GM12892 (cell line): ENCODE measurements around the gene MYPN.
A peak's percentile ranks its signal among the peaks of the same experiment; 100 is the strongest.

Experiments
- DNase-seq: peaks from one replicate; pipeline ENCODE4 v3.0.0; 2011; ENCODE audit not compliant: insufficient read length
- FAIRE-seq: peaks from 2 replicates; lab custom pipeline; 2011; peaks lifted over from hg19 to GRCh38; lab: Jason Lieb, UNC
- POLR2A ChIP-seq: IDR thresholded peaks from 2 replicates; pipeline ENCODE4 v1.6.1; 2011; ENCODE audit warnings: low read depth, low read length, control low read depth
- POLR2AphosphoS5 ChIP-seq: IDR thresholded peaks from 2 replicates; pipeline ENCODE4 v1.6.1; 2011; ENCODE audit warnings: low read depth, low read length, control low read depth
- TAF1 ChIP-seq: IDR thresholded peaks from 2 replicates; pipeline ENCODE4 v1.6.1; 2011; ENCODE audit warnings: low read depth, mild to moderate bottlenecking, control low read depth, low read length, borderline replicate concordance

The MYPN gene

DNA sequence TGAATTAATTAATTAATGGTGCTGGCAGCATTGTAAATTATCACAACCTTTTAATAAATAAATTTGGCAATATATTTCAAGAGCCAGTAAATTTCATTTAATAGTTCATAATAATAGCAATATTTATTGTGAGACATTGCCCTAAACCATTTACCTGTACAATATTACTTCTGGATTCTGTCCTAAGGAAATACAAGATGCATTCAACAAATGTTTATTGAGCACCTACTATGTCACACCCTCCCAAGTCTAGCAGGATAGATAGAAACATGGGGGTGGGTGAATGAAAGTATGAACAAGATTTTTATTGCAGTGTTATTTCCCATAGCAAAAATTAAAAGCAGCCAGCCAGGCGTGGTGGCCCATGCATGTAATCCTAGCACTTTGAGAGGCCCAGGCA lies 29.9 kb upstream of the MYPN start:
- FAIRE-seq (no peak), DNase-seq (no peak)
- TF ChIP-seq POLR2A (no peak), POLR2AphosphoS5 (no peak), TAF1 (no peak)

- DNase-seq = no peak
- TF ChIP-seq POLR2A (no peak), POLR2AphosphoS5 (no peak), TAF1 (no peak)
- FAIRE-seq = no peak
Measured at GRCh38 chr10:68080853-68081431, 28.3 kb upstream of the MYPN start.

- FAIRE-seq (peak; percentile 38), DNase-seq (no peak)
- TF ChIP-seq POLR2A (no peak), TAF1 (no peak), POLR2AphosphoS5 (no peak)
Measured at GRCh38 chr10:68081916-68082315, 27.4 kb upstream of the MYPN start.

- DNase-seq = no peak
- FAIRE-seq = no peak
- TF ChIP-seq POLR2A (no peak), TAF1 (no peak), POLR2AphosphoS5 (no peak)
Measured at GRCh38 chr10:68082872-68083271, 26.4 kb upstream of the MYPN start.

DNA sequence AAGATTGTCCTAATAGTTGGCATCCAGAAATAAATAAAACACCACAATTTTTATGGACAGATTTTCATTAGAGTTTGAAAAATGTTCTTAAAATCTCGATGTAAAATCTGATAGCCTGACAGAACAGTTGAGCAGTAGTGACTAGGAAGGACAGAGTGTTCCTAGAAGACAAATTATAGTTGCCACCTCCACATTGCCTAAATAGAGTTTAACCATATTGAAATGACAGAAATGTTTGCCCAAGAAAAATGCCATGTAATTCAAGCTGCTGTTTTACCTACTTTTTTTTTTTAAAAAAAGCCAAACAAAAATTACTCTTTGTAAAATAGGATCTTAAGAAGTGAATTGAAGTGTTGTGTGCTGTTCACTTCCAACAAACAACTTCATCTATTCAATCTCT lies 25.3 kb upstream of the MYPN start:
- DNase-seq = no peak
- no peak for FAIRE-seq
- TF ChIP-seq POLR2AphosphoS5 (no peak), TAF1 (no peak), POLR2A (no peak)

- FAIRE-seq (no peak), DNase-seq (no peak)
- TF ChIP-seq POLR2A (no peak), POLR2AphosphoS5 (no peak), TAF1 (no peak)
Measured at GRCh38 chr10:68084469-68084868, 24.8 kb upstream of the MYPN start.

DNA sequence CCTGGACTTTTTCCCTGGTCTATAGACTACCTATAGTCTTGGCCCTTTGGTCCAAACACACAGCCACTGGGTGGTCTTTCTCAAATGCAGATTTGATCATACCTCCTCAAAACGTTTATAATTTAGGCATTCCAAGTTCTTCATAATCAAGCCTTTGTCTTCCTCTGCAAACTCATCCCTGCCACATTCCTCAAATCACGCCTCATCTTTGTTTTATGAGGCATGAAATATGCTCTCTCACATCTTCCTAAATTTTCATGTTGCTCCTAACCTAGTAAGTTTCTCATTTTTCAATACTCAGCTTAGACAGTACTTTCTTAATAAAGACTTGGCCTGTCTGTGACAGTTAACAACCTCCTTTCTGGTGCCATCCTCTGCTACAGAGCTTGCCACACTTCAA lies 23.3 kb upstream of the MYPN start:
- DNase-seq (no peak), FAIRE-seq (no peak)
- TF ChIP-seq POLR2A (no peak), POLR2AphosphoS5 (no peak), TAF1 (no peak)

DNA sequence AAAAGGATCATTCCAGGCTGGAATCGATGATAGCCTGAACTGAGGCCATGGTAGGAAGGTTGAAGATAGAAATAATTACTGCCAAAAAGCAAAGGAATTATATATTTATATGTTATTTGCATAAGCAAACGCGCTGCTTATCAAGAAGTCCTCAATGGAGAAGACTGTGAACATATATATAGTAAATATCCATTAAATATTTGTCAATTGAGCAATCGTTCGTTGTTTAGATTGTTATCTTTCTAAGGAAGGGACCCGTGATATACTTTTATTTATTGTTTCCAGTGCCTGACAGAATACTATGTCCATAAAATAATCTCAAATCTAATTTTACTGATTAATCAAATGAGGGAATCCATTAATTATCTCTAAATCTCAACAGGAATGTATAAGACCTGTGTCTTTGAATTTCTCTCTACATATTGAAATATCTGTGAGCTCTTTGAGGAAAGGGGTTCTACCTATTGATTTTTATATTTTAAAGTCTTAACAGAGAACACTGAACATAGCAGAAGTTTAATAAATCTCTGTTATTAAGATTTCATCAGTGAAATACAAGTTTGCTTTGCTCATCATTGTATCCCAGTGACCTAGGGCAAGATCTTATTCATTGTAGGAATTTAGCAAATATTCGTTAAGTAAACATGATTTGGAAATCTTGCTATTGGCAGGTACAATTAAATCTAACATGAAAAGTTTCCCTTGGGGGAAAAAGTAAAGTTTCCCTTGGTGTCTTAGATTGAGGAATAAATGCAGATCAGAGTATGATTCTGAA lies 22.2 kb upstream of the MYPN start:
- FAIRE-seq = no peak
- DNase-seq = no peak
- TF ChIP-seq POLR2AphosphoS5 (no peak), TAF1 (no peak), POLR2A (no peak)

DNA sequence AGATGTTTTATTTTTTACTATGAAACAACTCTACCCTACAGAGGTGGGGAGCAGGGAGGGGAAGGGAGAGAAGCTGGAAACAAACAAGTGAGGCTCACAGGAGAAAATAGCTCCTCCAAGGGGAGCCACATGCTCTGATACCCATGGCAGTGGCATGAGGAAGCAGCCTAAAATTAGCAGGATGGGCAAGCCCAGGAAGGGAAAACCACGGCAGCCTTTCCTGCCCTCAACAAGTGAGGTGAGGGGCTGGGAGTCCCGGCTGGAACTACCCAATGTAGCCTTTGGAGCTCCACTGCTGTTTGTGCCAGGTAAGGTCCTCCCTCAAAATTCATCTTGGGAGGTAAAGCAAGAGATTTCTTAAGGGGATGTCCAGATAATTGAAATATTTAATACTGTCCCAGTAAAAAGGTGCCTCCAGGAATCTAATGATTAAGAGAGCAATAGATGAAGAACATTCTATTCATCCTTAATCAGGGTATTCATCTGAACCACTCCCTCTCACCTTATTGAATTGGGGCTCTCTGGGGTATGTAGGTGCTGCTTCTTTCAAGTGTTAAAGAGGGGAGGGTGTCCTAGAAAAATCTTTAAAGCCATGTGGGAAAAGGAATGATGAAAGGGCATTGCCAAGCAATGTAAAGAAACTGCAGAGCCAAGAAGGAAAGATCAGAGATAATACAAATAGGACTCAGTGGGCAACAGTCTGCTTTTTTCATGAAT lies 21.4 kb upstream of the MYPN start:
- no peak for DNase-seq
- TF ChIP-seq POLR2AphosphoS5 (no peak), TAF1 (no peak), POLR2A (no peak)
- FAIRE-seq = no peak

DNA sequence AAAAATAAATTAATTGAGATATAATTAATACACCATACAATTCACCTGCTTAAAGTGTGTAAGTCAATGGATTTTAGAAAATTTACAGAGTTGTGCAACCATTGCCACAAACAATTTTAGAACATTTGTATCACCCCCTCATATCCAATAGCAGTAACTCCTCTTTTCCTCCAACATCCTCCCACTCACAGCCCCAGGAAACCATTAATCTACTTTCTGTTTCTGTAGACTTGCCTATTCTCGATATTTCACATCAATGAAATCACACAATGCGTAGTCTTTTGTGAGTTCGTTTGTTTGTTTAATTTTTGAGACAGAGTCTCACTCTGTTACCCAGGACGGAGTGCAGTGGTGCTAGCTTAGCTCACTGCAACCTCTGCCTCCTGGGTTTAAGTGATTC lies 20.5 kb upstream of the MYPN start:
- no peak for DNase-seq
- no peak for FAIRE-seq
- TF ChIP-seq POLR2AphosphoS5 (no peak), TAF1 (no peak), POLR2A (no peak)

- DNase-seq = no peak
- FAIRE-seq = no peak
- no peak for TF ChIP-seq POLR2AphosphoS5
- no peak for TF ChIP-seq TAF1
- no peak for TF ChIP-seq POLR2A
Measured at GRCh38 chr10:68090586-68090985, 18.7 kb upstream of the MYPN start.

GRCh38 chr10:68092512-68092911 lies 16.8 kb upstream of the MYPN start:
- no peak for FAIRE-seq
- TF ChIP-seq POLR2AphosphoS5 (no peak), TAF1 (no peak), POLR2A (no peak)
- no peak for DNase-seq
